ENCODE measurements around the gene HMCN1.

Gene HMCN1

DNA sequence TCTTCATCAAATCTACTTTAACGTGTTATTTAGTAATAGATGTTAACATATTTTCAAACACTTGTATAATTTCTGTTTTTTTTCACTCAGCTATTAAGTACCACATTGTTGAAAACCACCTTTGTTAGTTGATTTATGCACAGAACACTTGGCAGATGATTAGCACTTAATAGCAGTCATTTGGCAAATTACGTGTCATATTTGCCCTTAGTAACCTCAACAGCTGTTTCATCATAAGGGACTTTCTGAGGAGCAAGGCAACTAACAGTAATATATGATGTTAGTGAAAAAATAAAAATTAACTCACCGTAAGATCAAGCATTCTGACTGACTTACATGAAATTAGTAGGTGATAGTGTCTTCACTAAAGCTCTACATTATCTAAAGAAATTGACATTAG, 186.4 kb downstream of the HMCN1 start:
- DNase-seq: no peak

DNA sequence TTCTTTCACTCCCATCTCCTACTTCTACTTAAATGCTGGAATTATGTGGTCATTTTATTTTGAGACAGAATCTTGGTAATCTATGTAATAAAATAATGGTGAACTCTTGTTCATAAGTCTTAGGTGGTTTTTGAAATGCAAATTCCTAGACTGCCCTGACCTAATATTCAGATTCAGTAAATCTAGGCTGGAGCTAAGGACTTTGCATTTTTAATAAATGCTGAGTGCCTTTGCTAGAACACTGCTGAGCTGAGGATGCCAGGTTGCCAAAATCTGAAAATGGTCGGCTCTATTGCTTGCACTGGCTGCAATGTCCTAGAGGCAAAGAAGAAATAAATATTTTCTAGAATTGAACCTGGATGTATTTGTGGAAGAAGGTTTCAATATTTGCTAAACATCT, 187.4 kb downstream of the HMCN1 start:
- DNase-seq: no peak

DNA sequence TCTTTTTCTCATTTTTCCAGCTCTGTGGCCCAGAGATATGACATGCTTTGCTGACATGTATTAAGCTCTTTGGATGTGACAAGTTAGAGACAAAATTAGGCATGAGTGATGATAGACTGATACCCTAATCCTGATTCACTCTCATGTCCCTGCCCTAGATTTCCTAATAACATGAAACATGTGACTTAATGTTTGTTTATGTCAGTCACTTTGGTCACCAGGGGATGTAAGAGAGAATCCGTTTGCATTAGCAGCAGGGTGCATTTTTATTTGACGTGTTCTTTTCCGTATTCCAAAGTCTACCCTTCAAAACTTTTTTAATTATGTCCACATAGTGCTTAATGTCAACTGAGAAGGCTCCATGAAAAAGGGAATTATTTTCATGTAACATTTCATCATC, 192.4 kb downstream of the HMCN1 start:
- DNase-seq: no peak

DNA sequence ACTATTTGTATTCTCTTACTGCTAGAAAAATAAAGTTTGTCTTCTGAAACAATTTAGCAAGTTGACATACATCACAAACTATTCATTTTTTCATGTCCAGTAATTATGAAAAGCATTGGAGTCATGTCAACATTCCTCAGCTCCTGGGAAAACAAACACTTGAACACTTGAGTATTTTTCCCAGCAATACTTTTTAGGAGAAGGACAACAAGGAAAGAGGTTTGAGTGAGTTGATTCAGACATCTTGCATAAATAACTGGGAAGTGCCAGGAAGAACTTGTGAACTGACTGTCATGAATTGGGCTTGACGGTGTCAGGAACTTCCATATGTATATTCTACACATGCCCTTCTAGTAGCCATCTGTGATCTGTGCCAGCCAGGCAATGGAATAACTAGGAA, 195.6 kb downstream of the HMCN1 start:
- DNase-seq: no peak

DNA sequence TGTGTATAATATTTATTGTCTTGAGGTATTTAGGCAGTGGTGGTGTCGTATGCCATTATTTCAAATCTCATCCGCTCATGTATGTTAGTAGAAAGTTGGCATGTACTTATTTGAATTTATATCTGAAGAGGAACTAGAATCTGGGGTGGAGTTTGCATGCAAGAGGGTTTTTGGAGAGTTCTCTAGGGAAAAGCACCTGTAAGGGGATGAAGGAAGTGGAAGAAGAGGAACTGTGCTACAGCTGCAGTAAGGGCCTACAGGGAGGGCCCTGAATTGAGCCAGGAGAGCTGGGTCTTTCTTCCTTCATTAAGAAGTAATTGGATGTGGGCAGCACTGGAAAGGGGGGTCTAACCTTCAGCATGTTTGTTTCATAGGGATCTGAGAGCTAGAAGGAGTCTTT, 197.2 kb downstream of the HMCN1 start:
- no peak for DNase-seq

DNA sequence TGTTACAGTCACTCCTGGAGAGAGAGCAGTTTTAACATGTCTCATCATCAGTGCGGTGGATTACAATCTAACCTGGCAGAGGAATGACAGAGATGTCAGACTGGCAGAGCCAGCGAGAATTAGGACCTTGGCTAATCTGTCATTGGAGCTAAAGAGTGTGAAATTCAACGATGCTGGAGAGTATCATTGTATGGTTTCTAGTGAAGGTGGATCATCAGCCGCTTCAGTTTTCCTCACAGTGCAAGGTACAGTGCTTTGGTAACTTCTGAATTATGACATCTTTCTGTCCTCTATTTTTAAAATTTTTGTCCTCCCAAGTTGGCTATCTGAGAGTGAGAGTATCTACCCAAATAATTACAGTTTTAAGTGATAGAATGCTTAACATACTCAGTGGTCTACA, 199.4 kb downstream of the HMCN1 start:
- DNase-seq: no peak

DNA sequence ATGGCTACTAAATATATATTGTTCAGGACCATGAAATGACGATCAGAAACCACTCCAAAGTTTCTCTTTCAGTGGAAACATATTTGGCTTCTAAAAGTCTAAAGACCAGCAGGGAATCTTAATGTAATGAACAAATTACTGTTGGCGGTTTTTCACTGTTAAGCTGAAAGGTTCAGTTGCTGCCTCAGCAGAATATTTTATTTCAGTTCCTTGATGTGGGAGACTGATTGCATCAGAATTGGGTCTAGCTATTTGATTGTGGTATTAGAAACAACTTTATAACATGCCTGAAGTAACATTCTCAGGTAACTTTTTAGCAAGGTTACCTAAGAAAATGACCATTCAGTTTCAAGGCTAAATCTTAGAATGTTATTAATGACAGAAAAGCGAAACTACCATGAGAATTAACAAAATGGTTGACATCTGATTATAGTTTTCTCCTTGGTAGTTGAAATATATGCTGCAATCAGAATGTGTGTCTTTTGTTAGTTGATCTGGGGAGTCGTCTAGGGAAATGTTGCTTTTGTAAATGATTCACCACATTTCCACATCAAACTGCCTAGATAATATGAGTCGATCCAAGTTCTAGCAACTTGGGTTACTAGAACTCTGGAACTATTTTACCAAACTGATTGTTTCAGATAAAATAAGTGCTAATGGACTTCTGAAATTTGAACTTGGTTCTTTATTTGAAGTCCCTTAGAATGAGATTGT, 200.4 kb downstream of the HMCN1 start:
- DNase-seq: no peak

DNA sequence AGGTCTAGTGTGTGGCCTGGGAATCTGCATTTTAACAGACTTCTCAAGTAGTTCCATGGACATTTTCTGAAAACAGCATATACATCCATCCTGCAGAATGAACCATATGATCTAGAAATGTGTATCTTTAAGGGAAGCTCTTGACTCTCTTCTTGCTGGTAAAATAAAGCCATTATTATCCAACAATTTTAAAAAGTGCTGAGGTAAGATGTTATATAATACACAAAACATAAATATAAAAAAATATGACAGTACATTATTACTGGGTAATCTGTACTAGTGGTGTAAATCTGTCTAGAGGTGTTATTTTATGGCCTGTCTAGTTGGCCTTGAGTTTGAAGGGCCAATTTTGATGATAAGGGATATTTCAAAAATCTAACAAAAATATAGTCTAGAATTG, 201.2 kb downstream of the HMCN1 start:
- DNase-seq: no peak

DNA sequence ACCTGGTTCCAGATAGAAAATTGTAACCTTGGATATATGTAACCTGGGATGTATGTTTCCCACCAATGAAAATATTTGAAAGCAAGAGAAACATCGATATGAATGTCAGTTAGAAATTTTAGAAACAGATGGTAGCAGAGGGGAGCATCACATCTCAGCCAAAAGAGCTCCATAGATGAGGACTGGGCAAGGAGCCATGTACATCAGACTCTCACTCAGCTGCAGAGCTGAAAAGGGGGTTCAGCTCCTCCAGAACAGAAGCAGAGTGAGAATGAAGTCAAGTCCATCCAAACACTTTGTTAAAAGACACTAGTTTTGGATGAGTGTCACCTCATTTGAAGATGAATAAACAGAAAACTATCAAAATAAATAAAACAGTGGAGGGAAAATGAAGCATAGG, 202.4 kb downstream of the HMCN1 start:
- no peak for DNase-seq

DNA sequence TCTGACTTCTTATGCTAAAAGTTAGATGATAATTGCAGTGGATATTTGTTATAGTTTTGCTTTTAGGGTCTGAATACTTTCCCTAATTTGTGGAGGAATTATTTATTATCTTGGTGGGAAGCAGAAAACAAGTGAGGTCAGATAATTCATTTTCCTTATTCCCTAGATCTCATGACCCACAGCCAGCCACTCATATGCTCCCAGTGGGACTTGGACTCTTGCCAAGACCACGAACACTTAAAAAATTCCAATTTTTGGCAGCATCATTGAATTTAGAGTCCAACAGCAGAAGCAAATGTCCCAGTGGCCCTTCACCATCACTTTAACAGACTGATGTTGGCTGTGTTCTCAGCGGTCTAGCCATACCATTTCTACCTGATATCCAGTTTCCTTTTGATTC, 204.2 kb downstream of the HMCN1 start:
- no peak for DNase-seq

DNA sequence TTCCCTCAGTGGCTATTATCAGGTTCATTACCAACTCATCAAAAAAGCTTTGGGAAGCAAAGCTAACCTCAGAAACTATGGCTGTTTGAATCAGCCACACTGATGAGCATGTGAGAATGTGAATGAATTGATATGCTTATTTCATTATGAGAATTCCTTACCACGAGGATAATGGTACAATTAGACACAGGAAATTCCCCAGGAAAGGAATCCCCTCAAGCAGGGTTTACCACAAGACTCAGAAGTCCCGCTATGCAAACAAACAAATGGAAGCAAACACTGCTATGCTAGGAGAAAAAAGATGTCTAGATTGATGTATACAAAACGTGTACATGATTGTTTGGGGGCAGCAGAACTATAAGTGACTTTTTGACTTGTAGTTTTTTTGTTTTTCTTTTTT, 205.0 kb downstream of the HMCN1 start:
- DNase-seq: no peak

DNA sequence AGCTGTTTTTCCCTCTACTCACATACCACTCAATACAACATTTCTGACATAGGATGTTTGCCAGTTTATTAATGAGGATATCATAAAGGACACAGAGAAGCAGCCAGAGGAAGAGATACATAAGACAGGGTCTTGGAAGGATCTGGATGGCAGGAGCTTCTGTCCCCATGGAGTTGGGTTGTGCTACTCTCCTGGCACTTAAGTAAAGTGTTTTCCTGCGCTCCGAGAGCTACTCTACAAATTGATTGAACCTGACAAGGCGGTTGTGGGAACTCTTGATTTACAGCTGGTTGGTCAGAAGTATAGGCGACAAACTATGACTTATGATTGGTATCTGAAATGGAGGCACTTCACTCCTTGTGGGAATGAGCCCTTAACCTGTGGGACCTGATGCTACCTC, 208.8 kb downstream of the HMCN1 start:
- DNase-seq: no peak

DNA sequence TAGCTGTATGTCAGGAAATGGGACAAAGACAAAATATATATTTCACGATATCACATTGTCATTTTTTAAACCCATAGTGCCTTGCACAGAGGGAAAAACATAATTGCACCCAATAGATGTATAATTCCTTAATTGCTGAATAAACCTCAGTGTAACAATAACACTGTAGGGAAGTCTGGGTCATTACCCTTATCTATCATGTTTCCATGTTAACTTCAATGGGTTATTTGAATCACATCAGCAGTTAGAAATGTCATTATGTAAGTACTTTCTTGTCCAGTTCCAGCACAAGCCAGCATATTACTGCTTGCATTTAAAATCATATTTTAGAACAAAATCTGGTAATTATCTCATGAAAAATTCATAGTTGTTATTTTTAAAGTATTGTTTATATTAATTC, 222.7 kb downstream of the HMCN1 start:
- DNase-seq: no peak

DNA sequence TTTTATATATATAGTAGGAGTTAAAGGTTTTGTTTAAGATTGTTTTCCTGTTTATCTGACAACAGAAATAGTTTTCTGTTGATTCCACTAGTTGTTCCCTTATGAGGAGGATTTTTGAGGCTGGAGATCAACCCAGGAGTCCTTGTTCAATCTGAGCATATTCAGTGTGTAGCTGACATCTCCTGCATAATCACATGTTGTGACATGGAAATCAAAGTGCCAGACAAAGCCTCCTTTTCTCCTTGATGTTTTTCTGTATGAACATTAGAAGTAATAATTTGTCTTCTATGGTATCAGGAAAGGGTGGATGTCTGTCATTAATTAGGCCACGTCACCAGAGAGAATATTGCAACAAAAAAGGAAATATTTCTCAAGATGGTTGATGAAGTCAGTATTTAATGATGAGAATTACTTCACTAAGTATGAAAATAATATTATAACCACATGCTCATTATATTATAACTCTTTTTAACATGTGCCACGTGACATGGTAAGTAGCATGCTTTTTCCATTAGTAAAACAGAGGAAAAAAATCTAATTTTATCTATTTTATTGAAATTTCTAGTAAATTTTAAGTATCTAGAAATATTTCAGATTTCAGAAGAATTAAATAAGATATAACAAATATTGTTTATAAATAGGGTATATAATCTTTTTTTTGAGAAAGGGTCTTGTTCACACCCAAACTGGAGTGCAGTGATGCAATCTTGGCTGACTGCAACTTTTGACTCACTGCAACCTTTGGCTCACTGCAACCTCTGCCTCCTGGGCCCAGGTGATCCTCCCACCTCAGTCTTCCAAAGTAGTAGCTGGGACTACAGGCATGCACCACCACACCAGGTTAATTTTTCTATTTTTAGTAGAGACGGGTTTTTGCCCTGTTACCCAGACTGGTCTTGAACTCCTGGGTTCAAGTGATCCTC, 223.5 kb downstream of the HMCN1 start:
- no peak for DNase-seq

DNA sequence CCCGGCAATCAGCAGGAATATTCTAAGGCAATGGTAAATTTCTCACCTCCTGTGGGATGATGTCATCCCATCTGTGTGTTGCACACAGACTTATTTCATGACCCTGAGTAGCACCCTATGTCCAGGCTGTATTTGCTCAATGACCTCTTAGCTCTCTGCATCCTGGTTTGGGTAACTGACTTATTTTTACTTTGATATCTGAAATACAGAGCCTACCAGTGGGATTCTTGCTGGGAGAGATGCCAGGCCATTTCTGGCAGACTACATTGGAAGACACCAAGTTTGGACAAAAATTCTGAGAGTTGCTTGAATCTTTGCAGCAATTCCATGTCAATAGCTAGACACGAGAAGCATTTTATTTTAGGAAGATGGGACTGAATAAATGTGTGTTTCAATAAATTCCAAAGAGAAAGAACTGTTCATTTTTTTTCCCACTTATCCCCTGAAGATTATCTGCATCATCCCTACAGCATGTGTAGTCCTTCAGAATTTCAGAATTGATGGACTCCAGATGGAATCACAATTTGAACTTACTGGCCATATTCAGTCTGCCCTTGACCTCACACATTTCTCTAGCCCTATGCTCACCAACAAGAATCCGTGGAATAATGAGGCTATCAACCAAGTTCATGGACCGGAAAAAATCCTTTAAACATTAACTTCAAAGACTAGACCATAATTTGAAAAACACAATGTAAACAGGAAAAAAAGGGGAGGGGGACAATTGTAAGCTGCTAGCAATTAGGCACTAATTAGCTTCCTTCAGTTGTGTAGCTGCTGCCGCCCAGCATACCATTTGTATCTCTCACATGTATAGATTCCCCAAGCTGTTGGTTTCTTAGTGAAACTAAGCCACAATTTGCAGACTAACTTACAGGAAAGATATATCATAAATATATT, 226.5 kb downstream of the HMCN1 start:
- no peak for DNase-seq

DNA sequence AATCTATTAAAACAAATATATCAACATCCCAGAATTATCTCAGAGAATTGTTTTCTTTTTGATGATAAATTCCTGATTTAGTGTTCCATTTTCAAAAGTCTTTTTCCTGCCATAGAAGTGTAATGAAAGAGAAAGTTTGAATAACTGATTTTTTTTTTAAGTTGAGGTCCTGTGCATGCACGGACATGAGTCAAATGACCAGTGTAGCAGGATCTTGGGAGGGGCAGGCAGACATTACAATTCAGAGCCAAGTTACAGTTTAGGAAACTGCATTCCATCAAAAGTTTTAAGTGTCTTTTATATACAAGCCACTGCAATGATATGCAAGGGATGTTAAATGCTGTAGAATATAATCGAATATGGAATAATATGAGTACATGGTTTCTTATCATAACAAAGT, 227.5 kb downstream of the HMCN1 start:
- DNase-seq: no peak

DNA sequence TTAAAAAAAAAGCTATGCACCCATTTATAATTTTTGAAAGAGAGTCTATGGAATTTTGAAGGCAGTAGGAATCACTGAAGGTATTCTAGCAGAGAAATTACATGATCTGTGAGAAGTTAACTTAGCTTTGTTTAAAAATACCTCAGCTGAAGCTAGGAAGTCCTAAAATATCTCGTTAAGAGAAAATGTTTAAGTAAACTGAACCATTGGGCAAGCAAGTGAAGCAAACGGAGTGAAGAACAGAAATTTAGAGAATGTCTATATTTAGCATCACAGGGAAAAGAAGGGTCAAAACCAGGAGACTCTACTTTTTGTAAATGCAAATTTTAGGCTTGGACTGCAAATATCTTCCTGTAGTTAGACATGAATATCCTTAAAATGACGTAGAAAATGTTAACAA, 230.8 kb downstream of the HMCN1 start:
- DNase-seq: no peak

DNA sequence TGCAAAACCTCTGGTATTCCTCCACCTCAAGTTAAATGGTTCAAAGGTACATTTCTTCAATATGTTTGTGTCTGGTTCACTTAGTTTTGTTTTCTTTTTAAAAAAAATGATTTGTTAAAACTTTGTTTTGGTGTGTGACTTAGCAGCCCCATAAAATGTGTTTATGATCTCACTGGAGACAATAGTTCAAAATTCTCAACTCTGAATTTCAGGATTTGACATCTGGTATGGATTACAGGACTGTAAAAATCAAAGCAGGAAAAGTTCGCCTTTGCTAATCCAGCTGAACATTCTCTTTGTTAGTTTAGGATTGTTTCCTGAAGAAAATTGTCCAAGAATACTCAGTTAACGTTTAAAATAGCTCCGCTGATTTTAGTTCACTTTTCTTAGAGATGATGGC, 231.7 kb downstream of the HMCN1 start:
- DNase-seq: no peak

DNA sequence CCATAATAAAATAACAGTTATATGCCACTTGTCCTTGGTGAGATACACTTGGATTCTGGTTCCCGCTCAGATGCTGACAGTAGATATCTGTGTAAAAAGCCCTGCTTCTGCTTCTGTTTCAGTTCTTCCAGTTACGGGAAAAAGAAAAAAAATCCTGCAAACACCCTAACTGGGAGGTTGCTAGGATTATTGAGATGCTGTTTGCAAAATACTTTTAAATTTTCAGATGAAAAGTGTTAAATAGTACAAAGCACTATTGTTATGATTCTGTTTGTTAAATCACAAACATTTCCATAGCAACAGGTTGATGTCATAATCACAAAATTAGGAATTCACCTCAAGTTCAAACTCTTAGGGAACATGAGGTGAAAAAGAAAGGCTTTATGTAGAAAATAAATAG, 232.3 kb downstream of the HMCN1 start:
- DNase-seq: no peak

DNA sequence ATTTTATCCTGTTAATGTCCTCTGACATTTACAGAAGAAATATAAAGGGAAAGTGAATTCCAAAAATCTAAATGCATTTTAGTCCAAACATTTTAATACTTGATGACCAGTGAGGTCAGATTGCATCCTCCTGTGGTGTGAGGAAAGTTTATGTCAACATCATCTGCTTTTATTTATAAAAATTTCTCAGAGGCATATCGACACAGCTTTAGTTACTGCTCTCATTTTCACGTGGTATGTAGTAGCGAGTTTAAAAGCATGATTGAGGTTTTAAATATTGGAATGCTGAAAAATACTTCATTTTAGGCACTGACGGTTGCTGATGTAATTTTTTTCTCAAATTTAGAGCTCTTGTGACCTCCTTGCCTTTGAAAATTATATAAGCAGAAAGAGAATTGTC, 234.8 kb downstream of the HMCN1 start:
- no peak for DNase-seq

DNA sequence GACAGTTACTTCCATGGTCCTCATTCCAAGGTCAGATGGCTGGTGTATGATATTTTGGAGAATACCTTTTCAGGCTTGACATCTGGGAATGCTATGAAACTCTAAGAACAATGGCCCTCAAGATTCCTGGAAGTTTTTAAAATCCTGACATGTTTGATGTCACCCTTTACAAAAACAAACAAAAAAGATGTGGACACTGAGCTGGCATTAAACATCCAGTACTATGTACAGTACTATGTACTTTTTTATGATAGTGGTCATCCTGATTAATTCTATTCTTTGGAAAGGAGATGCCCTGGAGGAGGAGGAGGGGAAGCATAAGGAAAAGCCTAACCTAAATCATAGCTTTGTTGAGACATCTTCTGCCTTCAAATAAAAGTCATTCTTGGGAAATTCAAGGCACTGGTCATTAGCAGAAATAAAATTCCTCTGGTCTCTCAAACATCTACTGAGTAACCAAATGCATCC, 235.4 kb downstream of the HMCN1 start:
- no peak for DNase-seq

DNA sequence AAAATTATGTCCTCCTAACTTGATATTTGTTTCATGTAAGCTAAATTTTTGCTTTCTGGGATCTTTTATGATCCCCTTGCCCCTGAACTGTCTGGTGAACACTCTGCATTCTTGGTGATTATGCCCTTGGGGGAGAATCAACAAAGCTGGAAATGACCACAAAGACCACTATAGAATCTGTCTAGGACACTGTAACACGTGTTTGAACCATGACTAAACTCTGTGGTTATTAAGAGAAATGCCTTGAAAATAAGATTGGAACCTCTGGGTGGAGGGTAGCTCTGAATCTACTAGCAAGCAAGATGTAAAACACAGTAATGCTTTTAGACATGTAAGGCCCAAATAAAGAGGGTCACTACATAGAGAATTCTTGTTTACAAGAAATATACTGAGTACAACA, 237.5 kb downstream of the HMCN1 start:
- DNase-seq: no peak

DNA sequence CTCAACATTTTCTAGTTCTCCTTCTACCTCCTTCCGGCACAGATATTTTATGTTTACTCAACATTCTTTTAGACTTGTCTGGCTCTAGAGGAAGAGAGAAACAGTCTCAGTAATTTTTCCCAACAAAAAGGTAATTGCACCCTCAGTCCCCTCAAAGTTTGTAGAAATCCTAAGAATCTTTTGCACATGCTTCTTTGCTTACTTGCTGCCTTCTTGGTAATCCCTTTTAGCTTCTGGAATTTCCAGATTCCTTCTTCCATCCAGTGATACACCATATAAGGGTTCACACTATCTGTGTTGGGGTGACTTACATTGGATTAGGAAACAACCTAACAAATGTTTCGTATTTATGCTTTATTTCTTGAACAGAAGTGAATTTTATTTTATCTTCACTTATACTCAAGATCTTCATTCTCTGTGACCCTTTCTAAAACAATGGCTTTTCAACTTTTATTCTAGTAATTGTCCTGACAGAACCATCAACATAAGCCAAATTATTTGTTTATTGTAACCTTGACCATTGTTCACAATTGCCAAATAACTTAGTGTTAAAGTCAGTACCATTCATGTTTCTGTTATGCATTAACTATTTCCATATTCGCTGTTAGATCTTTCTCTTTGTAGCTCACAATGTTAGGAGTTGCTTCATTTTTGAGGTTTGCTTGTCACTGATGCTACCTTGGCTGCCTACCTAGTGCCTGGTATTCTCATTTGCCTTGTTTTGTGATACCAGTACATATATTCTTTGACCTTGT, 238.1 kb downstream of the HMCN1 start:
- no peak for DNase-seq
